Measurements from ENCODE around the gene SDK1.

GRCh38 chr7:4241791-4242190 is 940.7 kb downstream of the SDK1 start:
- TF ChIP-seq PHF8 (conservative IDR thresholded peaks at IDR 0.05; ENCODE audit: low read depth, low read length) = no peak
- peak; percentile 69 to 80 (median 74) for TF ChIP-seq CTCF (IDR thresholded peaks at IDR 0.05; ENCODE audit: control extremely low read depth in 1 of 3, insufficient read depth in 1 of 3, low read depth in 1 of 3, low read length in 3 of 3)
- TF ChIP-seq SIN3A (conservative IDR thresholded peaks at IDR 0.05 in 1 of 2, IDR thresholded peaks at IDR 0.05 in 1 of 2; ENCODE audit: low read depth in 1 of 2, low read length in 2 of 2) = no peak
- no peak for TF ChIP-seq SIRT6 (IDR thresholded peaks at IDR 0.05; ENCODE audit: low read length)
- TF ChIP-seq CHD2 (IDR thresholded peaks at IDR 0.05; ENCODE audit: low read length) = no peak
- peak; percentile 46 to 63 for TF ChIP-seq RAD21 (IDR thresholded peaks at IDR 0.05 in 1 of 2, conservative IDR thresholded peaks at IDR 0.05 in 1 of 2; ENCODE audit: low read depth in 2 of 2, low read length in 2 of 2)
- no peak for TF ChIP-seq BACH1 (IDR thresholded peaks at IDR 0.05; ENCODE audit: low read length)
- no peak for TF ChIP-seq MAX (IDR thresholded peaks at IDR 0.05)
- TF ChIP-seq TAF1 (IDR thresholded peaks at IDR 0.05; ENCODE audit: low read depth, low read length) = no peak
- TF ChIP-seq HDAC2 (IDR thresholded peaks at IDR 0.05; ENCODE audit: borderline replicate concordance in 1 of 2, low read depth in 2 of 2, low read length in 2 of 2) = no peak
- TF ChIP-seq SP1 (IDR thresholded peaks at IDR 0.05; ENCODE audit: low read depth, low read length) = no peak
- TF ChIP-seq POLR2A (IDR thresholded peaks at IDR 0.05; ENCODE audit: control extremely low read depth in 1 of 2, low read depth in 2 of 2, low read length in 2 of 2) = no peak
- no peak for TF ChIP-seq SP4 (IDR thresholded peaks at IDR 0.05; ENCODE audit: low read length)
- TF ChIP-seq USF2 (IDR thresholded peaks at IDR 0.05; ENCODE audit: low read length) = no peak
